GM23338 (cell line): ENCODE measurements around the gene NANP. TPM values are rescaled to one million over a fixed set of nuclear protein-coding genes. Genes with fewer than 3 reads are reported as not detected.

Experiments
- ATAC-seq: fragments of 200-7000 bp; cut with Tn5 transposase; 3 replicates; pipeline ENCODE4 v1.9.1; 2020
- DNase-seq: peaks from one replicate; pipeline ENCODE4 v3.0.0-alpha.2; 2015; ENCODE audit warnings: low spot score
- H2AFZ ChIP-seq: fragments of 200-600 bp; sonication (generic); 2 replicates; pipeline ENCODE4 v1.8.0; 2016; ENCODE audit warnings: antibody characterized with exemption, mild to moderate bottlenecking, moderate library complexity
- H3F3A ChIP-seq: fragments of 200-600 bp; sonication (generic); replicated peaks from 2 replicates; pipeline ENCODE4 v1.8.0; 2017; ENCODE audit warnings: antibody characterized with exemption, mixed run types, low read depth
- H3K27ac ChIP-seq: fragments of 200-600 bp; sonication (generic); 2 replicates; pipeline ENCODE4 v1.6.1; 2016; ENCODE audit warnings: low read depth
- H3K27me3 ChIP-seq: fragments of 200-600 bp; sonication (generic); 2 replicates; pipeline ENCODE4 v1.8.0; 2016; ENCODE audit warnings: mild to moderate bottlenecking, mixed run types, moderate library complexity; ENCODE audit not compliant: insufficient read depth
- H3K36me3 ChIP-seq: fragments of 200-600 bp; sonication (generic); 2 replicates; pipeline ENCODE4 v1.8.0; 2016; ENCODE audit warnings: mild to moderate bottlenecking; ENCODE audit not compliant: insufficient read depth
- H3K4me1 ChIP-seq: fragments of 200-600 bp; sonication (generic); 2 replicates; pipeline ENCODE4 v1.8.0; 2016; ENCODE audit warnings: mild to moderate bottlenecking, moderate library complexity; ENCODE audit not compliant: insufficient read depth
- H3K4me2 ChIP-seq: fragments of 200-600 bp; sonication (generic); 2 replicates; pipeline ENCODE4 v1.7.1; 2017; ENCODE audit warnings: mixed run types
- H3K4me3 ChIP-seq: fragments of 200-600 bp; sonication (generic); 2 replicates; pipeline ENCODE4 v1.6.1; 2016; ENCODE audit warnings: mixed run types
- H3K79me2 ChIP-seq: fragments of 200-600 bp; sonication (generic); replicated peaks from 2 replicates; pipeline ENCODE4 v1.8.0; 2017; ENCODE audit warnings: mild to moderate bottlenecking; ENCODE audit not compliant: insufficient read depth
- H3K9me2 ChIP-seq: fragments of 200-600 bp; sonication (generic); 2 replicates; pipeline ENCODE4 v1.8.0; 2017; ENCODE audit not compliant: insufficient read depth
- H4K20me1 ChIP-seq: fragments of 200-600 bp; sonication (generic); replicated peaks from 2 replicates; pipeline ENCODE4 v1.8.0; 2017; ENCODE audit warnings: mild to moderate bottlenecking; ENCODE audit not compliant: insufficient read depth
- H3K27ac Mint-ChIP-seq: 2 replicates; pipeline ENCODE4 v1.8.0; 2020; ENCODE audit warnings: inconsistent platforms, mild to moderate bottlenecking, moderate library complexity, mixed read lengths
- H3K27me3 Mint-ChIP-seq: 3 replicates; pipeline ENCODE4 v1.8.0; 2022; ENCODE audit warnings: low read depth, mild to moderate bottlenecking, moderate library complexity, mixed read lengths, inconsistent platforms; ENCODE audit not compliant: insufficient read depth, poor library complexity
- H3K36me3 Mint-ChIP-seq: 3 replicates; pipeline ENCODE4 v1.8.0; 2021; ENCODE audit warnings: low read depth, mild to moderate bottlenecking, inconsistent platforms, moderate library complexity, mixed read lengths
- H3K4me1 Mint-ChIP-seq: 3 replicates; pipeline ENCODE4 v1.8.0; 2020; ENCODE audit warnings: mild to moderate bottlenecking, inconsistent platforms, mixed read lengths
- H3K4me3 Mint-ChIP-seq: 3 replicates; pipeline ENCODE4 v1.8.0; 2021; ENCODE audit warnings: moderate library complexity, mild to moderate bottlenecking, inconsistent platforms, mixed read lengths
- H3K9me3 Mint-ChIP-seq: 3 replicates; pipeline ENCODE4 v1.8.0; 2020; ENCODE audit warnings: moderate library complexity, mild to moderate bottlenecking, inconsistent platforms, mixed read lengths
- ETS1 ChIP-seq: IDR thresholded peaks from 2 replicates; pipeline ENCODE4 v1.6.1; 2016; ENCODE audit warnings: antibody characterized with exemption
- EZH2phosphoT487 ChIP-seq: fragments of 200-600 bp; sonication (generic); IDR thresholded peaks from one replicate; pipeline ENCODE4 v1.8.1; 2018; ENCODE audit warnings: antibody characterized with exemption; ENCODE audit not compliant: unreplicated experiment
- NANOG ChIP-seq: IDR thresholded peaks from 2 replicates; pipeline ENCODE4 v1.6.1; 2016; ENCODE audit warnings: antibody characterized with exemption, borderline replicate concordance
- POLR2AphosphoS5 ChIP-seq: IDR thresholded peaks from 2 replicates; pipeline ENCODE4 v1.6.1; 2016; ENCODE audit warnings: antibody characterized with exemption, low read depth
- ZNF114 ChIP-seq: fragments of 250-450 bp; sonication (Bioruptor Pico); IDR thresholded peaks from 2 replicates; pipeline ENCODE4 v1.5.0; 2020; ENCODE audit warnings: mild to moderate bottlenecking, moderate library complexity
- ZNF462 ChIP-seq: fragments of 250-450 bp; sonication (Bioruptor Pico); IDR thresholded peaks from 2 replicates; pipeline ENCODE4 v1.5.0; 2020; ENCODE audit warnings: mild to moderate bottlenecking, moderate library complexity
- polyA plus RNA-seq: library from polyadenylated mRNA; unstranded; fragments of >200 nt; fragmentation: Nextera tagmentation; extraction: Ambion mirVana; gene quantifications from 2 replicates; pipeline ENCODE4 v1.2.1, GENCODE V29; 2016
- total RNA-seq: library from RNA; depleted of rRNA; stranded (reverse); fragments of >200 nt; shearing (Covaris generic); gene quantifications from 2 replicates; pipeline ENCODE4 v1.2.3, GENCODE V29; 2014
- TF ChIP-seq, protein P1 (sequence below): IDR thresholded peaks from one replicate; pipeline ENCODE4 v1.6.1; 2018; ENCODE audit warnings: antibody characterized with exemption; ENCODE audit not compliant: unreplicated experiment

Gene NANP
- total and polyA plus RNA-seq, 2 experiments from 2014 or later = 3.9 to 7.6 TPM

GRCh38 chr20:25659999-25660398 is 36.2 kb upstream of the NANP start (continued):
- TF ChIP-seq ZNF462 (CRISPR knock-in tag) = no peak

GRCh38 chr20:25654487-25654886 is 30.7 kb upstream of the NANP start:
- Histone ChIP-seq H3F3A (no peaks in the 10 kb centered on the region), H2AFZ (no peak overlapping the region), H3K27me3 (no peaks in the 10 kb centered on the region), H3K4me3 (no peak overlapping the region), H4K20me1 (no peaks in the 10 kb centered on the region), H3K4me1 (no peaks in the 10 kb centered on the region), H3K4me2 (no peak overlapping the region), H3K27ac (no peak overlapping the region), H3K36me3 (no peaks in the 10 kb centered on the region), H3K79me2 (no peaks in the 10 kb centered on the region), H3K9me2 (no peaks in the 10 kb centered on the region)
- no peak overlapping the region for H3K4me3 Mint-ChIP-seq
- ATAC-seq (no peak), DNase-seq (no peak)
- no peak overlapping the region for H3K27ac Mint-ChIP-seq
- no peaks in the 10 kb centered on the region for H3K27me3 Mint-ChIP-seq
- no peaks in the 10 kb centered on the region for H3K36me3 Mint-ChIP-seq
- H3K4me1 Mint-ChIP-seq = no peaks in the 10 kb centered on the region
- no peaks in the 10 kb centered on the region for H3K9me3 Mint-ChIP-seq
- TF ChIP-seq EZH2phosphoT487 (no peak), ETS1 (no peak), POLR2AphosphoS5 (no peak), ZNF114 (CRISPR knock-in tag) (no peak), NANOG (no peak)
- TF ChIP-seq, protein P1, sequence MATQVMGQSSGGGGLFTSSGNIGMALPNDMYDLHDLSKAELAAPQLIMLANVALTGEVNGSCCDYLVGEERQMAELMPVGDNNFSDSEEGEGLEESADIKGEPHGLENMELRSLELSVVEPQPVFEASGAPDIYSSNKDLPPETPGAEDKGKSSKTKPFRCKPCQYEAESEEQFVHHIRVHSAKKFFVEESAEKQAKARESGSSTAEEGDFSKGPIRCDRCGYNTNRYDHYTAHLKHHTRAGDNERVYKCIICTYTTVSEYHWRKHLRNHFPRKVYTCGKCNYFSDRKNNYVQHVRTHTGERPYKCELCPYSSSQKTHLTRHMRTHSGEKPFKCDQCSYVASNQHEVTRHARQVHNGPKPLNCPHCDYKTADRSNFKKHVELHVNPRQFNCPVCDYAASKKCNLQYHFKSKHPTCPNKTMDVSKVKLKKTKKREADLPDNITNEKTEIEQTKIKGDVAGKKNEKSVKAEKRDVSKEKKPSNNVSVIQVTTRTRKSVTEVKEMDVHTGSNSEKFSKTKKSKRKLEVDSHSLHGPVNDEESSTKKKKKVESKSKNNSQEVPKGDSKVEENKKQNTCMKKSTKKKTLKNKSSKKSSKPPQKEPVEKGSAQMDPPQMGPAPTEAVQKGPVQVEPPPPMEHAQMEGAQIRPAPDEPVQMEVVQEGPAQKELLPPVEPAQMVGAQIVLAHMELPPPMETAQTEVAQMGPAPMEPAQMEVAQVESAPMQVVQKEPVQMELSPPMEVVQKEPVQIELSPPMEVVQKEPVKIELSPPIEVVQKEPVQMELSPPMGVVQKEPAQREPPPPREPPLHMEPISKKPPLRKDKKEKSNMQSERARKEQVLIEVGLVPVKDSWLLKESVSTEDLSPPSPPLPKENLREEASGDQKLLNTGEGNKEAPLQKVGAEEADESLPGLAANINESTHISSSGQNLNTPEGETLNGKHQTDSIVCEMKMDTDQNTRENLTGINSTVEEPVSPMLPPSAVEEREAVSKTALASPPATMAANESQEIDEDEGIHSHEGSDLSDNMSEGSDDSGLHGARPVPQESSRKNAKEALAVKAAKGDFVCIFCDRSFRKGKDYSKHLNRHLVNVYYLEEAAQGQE = no peak
